VCaP (cell line): ENCODE results near the gene KRTAP1-5.
"Not testable (repeated sequence)": the region's sequence is repeated elsewhere in the genome, so short reads cannot be mapped to it uniquely, and the experiment has no call there.

Source experiments
- H3K27ac ChIP-seq: fragments of 450-650 bp; 2 replicates; pipeline ENCODE4 v1.5.1; 2017
- CTCF ChIP-seq: fragments of 450-650 bp; conservative IDR thresholded peaks from 2 replicates; pipeline ENCODE4 v1.5.1; 2017; ENCODE audit warnings: mild to moderate bottlenecking, moderate library complexity

KRTAP1-5 gene

GRCh38 chr17:41009936-41010335 is 17.1 kb downstream of the KRTAP1-5 start:
- H3K27ac ChIP-seq = peak overlapping the region; percentile 61
- no peak for TF ChIP-seq CTCF

GRCh38 chr17:41009301-41009760 is 17.7 kb downstream of the KRTAP1-5 start:
- no peak for TF ChIP-seq CTCF
- peak overlapping the region; percentile 61 for H3K27ac ChIP-seq

DNA sequence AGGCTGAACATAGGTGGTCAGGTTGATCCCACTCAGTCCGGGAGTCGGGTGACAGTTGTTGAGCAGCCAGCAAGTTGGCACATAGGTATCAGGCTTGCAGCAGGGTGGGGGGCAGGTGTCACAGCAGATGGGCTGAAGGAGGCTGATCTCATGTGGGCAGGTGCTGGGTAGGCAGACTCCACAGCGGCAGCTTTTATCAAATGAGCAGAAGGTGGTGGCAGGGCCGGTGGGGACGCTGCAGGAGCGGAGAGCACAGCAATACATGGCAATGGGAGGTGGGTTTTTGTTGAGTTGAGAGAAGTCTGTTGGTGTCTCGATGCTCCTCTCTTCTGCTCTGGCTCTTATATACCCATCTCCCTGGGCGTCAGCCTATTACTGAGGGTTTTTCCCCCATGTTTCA is 18.2 kb downstream of the KRTAP1-5 start, which contains the start of gene KRTAP3-1:
Gene KRTAP3-1, minus strand, starts transcription at position 318 of the 400 bp plus-strand sequence. Its CDS starts 54 bp downstream, at position 264.
- H3K27ac ChIP-seq = peak within 1 kb of the TSS; percentile 61
- TF ChIP-seq CTCF = no peak

DNA sequence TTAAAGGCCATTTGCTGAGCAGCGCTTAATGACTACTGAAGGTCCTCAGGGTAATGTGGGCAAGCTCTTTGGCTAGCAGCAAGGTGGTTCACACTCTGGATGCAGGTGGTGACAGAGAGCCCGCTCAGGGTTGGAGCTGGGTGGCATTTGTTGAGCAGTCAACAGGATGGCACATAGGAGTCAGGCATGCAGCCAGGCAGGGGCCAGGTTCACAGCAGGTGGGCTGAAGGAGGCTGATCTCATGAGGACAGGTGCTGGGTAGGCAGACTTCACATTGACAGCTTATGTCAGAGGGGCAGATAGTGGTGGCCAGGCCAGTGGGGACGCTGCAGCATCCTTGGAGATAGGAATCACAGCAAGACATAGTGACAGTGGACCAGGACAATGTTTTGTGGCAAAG is 22.6 kb downstream of the KRTAP1-5 start:
- TF ChIP-seq CTCF = no peak
- H3K27ac ChIP-seq = no peak overlapping the region

DNA sequence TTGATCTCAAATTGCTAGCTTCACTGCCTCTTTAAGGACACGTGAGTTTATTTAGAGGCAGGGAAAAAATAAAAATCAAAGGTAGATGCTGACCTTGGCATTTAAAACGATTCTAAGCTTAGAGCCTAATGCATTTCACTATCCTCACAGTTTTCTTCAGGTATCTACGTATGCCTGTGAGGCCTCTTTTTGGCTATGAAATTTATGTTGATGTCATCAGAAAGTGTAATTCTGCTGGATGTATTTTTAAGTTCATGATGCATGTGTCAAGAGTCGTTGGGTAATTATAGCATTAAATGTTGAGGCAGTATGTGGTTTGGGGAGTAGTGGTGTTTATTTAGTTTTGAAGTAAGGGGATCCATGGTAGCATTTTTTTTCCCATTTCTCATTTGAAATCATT is 23.1 kb downstream of the KRTAP1-5 start:
- no peak overlapping the region for H3K27ac ChIP-seq
- no peak for TF ChIP-seq CTCF

- no peak for TF ChIP-seq CTCF
- no peak overlapping the region for H3K27ac ChIP-seq
These were observed 24.2 kb downstream of the KRTAP1-5 start for GRCh38 chr17:41002814-41003213.

DNA sequence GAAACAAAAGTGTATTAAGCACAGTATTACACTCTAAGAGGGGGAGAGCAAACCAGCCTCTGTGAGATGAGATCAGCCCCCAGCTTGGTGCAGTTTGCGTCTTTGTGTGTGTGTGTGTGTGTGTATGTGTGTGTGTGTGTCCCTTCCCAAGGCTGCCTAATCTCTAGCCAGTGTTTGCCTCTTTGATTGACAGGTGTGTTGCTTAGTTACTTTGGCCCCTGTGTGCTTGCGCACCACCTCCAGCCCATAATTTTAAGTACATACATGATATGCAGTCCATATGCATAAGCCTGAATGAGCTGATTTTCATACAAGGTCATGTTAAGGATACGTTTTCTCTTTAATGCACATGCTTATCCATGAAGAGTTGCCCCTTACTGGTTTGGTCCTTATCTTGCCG is 25.2 kb downstream of the KRTAP1-5 start:
- no peak for TF ChIP-seq CTCF
- no peak overlapping the region for H3K27ac ChIP-seq

DNA sequence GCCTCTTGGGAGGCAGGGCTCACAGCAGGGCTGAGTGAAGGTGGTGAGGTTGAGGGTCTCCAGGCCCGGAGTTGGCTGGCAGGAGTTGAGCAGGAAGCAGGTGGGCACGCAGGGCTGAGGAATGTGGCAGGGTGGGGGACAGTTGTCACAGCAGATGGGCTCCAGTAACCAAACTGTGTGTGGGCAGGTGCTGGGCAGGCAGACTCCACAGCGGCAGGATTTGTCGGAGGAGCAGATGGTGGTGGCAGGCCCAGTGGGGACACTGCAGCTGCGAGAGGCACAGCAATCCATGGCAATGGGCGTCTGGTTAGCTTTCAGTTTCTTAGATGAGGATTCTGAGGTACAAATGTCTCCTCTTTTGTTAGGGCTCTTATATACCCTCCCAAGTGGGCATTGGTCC is 27.4 kb downstream of the KRTAP1-5 start, which contains the start of gene KRTAP3-2:
Gene KRTAP3-2, minus strand, starts transcription at position 344 of the 400 bp plus-strand sequence. Its CDS starts 53 bp downstream, at position 291.
- not testable (repeated sequence) for H3K27ac ChIP-seq
